ENCODE measurements around the gene TRAF4.
"Not testable (repeated sequence)": the region's sequence is repeated elsewhere in the genome, so short reads cannot be mapped to it uniquely, and the experiment has no call there.

The TRAF4 gene

DNA sequence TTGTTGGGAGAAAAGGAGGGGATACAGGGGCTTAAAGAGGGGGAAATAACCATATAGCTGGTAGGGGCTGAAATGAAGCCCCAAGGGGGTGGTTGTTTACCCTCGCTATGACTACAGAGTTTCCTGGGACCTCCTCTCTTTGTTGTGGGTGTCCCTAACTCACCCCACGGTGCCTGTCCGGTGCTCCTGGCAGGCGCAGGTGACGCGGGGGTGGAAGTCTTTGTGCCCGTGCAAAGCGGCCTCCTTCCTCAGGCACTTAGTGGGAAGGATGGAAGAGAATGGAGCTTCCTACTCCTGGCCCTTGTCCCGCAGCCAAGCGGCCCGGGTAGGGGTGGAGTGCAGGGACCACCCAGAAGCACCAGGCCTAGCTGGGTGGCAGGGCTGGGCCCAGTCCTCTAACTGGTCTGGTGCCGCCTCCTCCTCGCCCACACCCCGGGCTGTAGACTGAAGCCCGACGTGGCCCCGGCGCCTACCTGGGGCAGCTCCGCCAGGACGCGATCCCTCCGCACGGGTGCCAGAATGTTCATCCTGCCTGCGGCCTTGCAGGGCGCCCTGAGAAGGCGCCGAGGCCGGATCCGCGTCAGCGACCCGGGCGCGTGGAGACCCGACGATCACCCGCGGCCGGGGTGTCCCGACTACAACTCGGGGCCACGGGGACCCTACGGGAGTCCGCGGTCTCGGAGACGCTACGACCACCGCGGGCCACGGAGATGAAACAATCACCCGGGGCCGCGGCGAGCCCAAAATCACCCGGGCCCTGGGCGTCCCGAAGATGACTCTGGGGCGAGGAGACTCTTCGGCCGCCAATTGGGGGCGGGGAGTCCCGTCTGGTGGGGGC lies 26.9 kb upstream of the TRAF4 start:
- no peak for DNase-seq

DNA sequence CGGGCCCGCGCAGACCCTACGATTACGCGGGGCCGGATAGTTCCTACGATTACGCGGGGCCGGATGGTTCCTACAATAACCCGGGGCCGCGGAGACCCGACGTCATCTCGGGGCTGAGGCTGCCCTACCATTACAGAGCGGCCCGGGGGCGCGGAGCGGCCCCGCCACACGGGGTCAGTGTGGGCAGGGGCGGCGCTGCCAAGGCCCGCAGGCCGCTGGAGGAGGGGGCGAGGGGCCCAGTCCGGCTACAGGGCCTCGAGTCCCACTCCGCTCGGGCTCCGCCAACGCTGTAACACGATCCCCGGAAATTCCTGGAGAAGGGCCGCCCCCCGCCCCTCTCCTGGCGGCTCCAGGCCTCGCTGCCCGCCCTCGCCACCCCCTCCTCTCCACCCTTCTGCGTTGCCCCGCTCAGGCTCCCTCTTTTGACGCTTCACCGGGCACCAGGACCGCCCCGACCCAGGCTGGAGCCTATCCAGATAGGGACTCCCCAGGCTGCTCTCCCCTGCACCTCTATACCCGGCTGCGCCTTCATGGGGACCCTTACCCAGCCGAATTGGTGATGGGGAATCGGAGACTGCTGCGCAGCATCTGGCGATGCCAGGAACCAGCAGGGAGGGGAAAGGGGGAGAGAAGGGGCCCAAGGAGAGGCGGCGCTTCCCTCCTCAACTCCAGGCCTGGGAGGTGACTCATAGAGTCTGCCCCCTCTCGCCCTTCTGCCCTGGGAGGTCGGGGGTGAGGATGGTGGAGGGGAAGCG lies 26.1 kb upstream of the TRAF4 start, which contains the start of gene RAB34:
TSS of gene RAB34 (minus strand) at position 291 of the 755 bp plus-strand sequence. CDS start 602 bp downstream, outside the sequence.
- no peak for DNase-seq

DNA sequence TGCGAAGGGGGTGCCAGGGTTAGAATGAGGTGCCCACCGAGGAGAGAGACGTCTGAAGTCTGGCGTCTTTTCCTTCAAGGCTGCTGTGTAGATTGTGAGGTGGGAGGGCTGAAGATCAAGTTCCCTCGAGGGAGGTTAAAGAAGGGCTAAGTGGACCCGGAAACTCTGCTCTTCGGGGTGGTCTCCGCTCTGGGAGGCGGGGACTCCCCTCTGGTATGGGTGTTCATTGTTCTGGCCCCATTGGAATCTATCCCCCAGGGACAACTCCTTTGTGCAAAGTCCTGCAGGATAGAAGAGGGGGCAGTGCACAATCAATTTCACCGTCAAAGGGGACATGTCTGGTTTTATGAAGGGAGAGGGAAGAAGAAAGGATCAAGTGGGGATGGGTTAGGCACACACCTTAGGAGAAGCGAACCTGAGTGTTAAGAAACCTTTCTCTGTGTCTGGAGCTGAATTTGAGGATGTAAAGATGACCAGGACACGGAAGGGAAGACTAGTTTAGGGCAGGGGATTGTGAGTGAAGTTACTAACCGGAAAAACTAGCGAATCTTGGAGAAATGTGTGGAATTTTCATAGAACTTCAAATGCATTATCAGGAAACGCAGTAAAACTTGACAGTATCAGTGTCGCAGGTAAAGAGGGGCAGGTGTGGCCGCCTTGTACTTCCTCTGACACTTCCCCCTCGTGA lies 25.3 kb upstream of the TRAF4 start:
- no peak for DNase-seq

- DNase-seq, result no peak
Measured at GRCh38 chr17:28719021-28719433, 24.8 kb upstream of the TRAF4 start.

DNA sequence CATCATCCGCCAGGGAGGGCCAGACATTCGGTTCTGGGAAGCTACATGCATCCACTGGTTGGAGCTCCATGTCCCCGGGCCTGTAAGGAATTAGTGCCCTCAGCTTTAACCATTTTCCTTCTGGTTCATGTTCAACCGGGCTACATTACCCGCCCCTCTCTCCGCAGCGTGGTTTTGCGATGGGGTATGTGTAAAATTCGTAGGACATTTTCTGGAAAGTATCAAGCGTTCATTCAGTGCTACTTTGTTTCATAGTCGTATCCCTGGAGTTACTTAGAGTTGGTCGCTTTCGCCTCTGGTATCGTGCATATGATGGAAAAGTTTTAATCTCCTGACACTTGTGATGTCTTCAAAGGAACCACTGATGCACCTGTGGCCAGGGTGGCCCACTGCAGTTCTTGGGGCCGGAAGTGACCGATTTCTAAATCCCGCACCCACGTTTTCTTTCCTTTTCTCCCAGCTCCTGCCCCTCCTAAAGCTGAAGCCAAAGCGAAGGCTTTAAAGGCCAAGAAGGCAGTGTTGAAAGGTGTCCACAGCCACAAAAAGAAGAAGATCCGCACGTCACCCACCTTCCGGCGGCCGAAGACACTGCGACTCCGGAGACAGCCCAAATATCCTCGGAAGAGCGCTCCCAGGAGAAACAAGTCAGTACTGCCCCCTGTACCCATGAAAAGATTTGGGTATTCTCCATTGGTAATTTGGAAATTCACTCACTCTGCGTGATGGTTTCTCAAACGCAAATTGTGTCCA lies 23.4 kb upstream of the TRAF4 start:
- peak; percentile 20 to 34 for DNase-seq

DNA sequence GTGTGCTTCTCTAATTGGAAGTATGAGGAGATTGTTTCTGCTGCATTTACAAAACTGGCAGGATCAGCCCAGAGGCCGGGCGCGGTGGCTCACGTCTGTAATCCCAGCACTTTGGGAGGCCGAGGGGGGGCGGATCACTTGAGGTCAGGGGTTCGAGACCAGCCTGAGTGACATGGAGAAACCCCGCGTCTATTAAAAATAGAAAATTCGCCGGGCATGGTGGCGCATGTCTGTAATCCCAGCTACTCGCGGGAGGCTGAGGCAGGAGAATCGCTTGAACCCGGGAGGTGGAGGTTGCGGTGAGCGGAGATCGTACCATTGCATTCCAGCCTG lies 22.8 kb upstream of the TRAF4 start:
- DNase-seq, result not testable (repeated sequence)

GRCh38 chr17:28722417-28723158 lies 21.2 kb upstream of the TRAF4 start:
- DNase-seq, result no peak

DNA sequence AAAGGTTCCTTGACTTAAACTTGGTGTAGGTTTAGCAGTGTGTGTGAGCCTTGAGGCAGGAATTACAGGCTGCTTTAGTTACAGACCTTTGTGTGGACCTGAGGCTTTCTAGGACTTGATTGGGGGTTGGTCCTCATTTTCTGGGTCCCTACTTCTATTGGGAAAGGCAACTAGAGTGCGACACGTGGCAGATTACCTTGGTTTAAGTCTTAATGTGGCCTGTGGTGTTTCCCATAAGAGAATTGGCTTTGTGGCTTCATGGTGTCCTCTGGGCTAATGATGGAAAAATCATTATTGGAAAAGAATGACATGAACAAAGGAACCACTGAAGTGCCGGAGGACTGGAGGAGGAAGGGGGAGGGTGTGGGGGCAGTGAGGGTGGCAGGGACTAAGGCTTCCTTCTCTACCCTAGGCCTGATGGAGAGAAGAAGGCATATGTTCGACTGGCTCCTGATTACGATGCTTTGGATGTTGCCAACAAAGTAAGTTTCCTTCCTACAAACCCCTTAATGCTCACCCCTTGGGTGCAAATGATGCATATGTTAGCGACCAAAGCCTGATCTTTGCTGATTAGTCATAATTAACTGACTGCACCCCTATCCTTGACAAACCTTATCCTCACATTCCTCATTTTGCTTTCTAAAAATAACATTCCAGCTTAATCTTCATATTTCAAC lies 20.5 kb upstream of the TRAF4 start:
- DNase-seq, result no peak

GRCh38 chr17:28723836-28724499 lies 19.8 kb upstream of the TRAF4 start:
- not testable (repeated sequence) for DNase-seq

- no peak for DNase-seq
Measured at GRCh38 chr17:28724500-28725165, 19.2 kb upstream of the TRAF4 start.

GRCh38 chr17:28725166-28725659 lies 18.6 kb upstream of the TRAF4 start:
- DNase-seq, result peak in 1 of 2 experiments; percentile 47

DNA sequence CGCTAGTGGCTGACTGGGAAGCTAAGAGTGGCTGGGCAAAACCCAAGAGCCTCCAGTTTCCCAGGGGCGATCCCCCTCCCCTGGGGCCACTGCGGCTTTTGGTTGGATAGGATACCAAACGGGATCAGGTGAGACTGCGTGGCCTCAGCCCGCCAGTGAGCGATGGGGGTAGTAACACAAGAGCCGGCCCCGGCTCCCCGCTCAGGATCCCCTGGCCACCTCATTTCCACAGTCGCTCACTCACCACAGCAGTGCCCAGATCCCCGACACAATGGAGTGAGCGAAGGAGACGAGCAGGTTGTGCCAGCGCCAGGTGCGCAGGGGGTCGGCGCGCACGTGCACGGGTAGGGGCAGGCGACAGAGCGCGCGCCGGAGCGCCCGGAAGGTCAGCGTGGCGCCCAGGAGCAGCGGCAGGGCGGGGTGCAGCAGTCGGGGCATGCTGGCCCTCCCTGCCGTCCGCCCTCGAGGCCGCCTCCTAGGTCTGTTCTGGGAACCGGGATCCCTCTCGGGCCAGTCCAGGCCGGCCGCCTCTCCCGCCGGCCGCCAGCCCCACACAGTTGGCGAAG lies 18.1 kb upstream of the TRAF4 start:
- DNase-seq, result peak; percentile 70 to 80

DNA sequence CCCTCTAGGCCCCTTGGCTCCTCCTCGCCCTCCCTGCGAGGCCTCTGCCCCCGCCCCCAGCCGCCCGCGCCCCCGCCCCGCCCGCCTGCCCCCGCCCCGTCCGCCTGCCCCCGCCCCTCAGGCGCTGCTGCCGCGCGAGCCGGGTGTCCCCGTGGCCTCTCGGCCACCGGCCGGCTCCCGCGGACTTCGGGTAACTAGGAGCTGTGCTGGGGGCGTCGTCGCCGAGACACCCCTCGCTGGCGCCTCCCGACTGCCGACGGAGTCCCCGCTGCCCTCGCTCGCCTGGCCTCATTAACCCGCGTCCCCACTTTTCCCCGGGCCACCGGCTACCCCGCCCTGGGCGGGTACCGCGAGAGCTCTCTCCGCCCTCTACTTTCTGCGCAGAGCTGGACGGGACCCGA lies 17.6 kb upstream of the TRAF4 start, which contains the start of gene TLCD1:
TSS of gene TLCD1 (minus strand) at position 8 of the 401 bp plus-strand sequence. CDS start 136 bp downstream, outside the sequence.
- peak; percentile 70 to 80 for DNase-seq

DNA sequence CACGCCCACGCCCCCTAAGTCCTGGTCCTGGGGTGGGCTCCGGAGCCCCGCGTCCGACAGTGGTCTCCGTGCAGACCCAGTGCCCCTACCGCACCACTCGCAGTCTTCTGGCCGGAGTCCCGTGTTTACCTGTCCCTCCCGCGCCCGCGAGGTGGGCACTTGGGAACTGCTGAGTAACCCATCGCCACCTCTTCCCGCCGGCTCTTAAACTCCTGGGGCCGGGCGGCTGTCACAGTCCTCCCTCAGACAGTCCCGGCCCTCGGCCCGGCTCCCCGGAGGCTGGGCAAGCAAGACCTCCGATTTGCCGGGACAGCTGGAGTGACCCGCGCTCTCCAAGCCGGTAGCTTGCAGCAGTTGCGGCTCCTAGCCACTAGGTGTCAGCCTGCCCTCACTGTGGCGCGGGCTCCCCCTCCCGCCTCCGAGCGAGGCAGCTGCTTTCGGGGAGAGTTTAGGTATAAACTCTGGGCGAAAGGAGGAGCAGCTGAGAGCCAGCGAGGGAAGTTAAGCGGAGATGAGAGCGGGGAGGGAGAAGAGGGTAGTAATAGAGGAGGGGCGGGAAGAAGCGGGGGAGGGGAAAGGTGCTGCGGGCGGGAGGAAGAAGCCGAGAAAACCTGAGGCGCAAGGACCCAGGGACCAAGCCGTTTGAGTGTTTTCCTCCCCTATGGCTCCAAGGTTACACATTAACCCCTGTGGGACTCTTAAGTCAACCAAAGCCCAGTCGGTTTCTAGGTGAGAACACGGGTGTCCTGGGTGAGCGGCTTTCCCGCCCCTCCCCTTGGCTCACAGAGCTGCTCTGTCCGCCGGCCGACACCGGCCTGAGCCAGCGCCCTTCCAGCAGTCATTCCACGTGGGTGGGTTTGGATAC lies 17.0 kb upstream of the TRAF4 start:
- peak; percentile 97 for DNase-seq

DNA sequence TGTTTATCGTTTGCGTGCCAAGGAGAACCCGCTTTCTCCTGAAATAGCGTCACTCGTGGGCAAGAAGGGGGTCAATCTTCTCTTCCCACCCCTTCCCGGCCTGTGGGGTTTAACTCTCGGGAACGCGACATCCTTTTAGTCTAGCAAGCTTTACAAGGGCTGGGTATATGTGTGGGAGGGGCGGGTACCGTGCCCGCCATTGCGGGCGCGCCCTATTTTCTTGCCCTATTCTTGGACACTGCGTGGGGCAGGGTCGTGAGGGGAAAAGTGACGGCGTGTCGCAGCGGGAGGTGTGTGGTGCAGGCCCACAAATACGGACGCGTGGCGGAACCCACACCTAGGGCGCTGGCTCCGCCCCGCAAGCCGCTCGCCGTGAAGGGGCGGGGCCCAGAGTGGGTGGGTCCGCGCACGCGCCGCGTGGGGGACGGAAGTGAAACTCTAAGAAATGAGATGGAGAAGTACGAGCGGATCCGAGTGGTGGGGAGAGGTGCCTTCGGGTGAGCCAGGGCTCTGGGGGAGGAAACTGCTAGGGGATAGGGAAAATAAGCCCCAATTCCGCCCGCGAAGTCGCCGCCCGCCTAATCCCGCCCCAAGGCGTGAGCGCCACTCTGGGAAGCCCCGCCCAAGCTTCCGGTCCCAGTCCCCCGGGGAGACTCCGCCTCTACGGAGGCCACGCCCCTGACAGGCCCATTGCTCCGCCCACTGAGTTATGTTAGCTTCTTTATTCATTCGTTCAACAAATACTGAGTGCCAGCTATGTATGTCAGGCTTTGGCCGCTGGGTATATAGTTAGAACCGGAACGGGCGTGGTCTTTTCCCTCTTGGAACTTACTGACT lies 15.2 kb upstream of the TRAF4 start, which contains the start of gene NEK8:
TSS of gene NEK8 (plus strand) at position 425 of the 837 bp plus-strand sequence. CDS start at position 451, 26 bp downstream.
- peak; percentile 98 for DNase-seq

DNA sequence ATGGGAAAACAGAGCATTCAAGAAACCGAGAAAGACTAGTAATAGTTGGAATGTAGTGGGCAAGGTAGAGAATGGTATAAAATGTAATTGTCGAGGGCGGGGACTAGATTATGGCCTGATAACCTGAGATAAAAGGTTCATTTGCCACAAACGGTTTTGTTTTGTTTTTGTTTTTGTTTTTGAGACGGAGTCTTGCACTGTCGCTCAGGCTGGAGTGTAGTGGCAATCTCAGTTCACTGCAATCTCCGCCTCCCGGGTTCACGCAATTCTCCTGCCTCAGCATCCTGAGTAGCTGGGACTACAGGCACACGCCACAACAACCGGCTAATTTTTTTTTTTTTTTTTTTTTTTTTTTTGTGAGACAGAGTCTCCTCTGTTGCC lies 13.9 kb upstream of the TRAF4 start:
- DNase-seq, result no peak

GRCh38 chr17:28733346-28733745 lies 10.5 kb upstream of the TRAF4 start:
- DNase-seq, result no peak
